ENCODE results near the gene KRT76.

GRCh38 chr12:52761802-52762201 is 15.3 kb downstream of the KRT76 start:
- no peak for TF ChIP-seq EZH2 (IDR thresholded peaks at IDR 0.05; ENCODE audit: insufficient read depth, poor library complexity, severe bottlenecking)
- TF ChIP-seq EZH2phosphoT487 (IDR thresholded peaks at IDR 0.05; ENCODE audit: insufficient read depth, low read depth) = no peak

Measured in GM23248 (cell line).